GM19324 (cell line): ENCODE results near the gene TBX5.

Experiments used
- ATAC-seq: cut with Tn5 transposase; IDR thresholded peaks from one replicate; pipeline ENCODE4 v1.9.1; 2021; ENCODE audit warnings: mild to moderate bottlenecking, moderate library complexity; ENCODE audit not compliant: unreplicated experiment, low FRiP score

The TBX5 gene

GRCh38 chr12:114406984-114407841 is 1.3 kb upstream of the TBX5 start:
- no peak for ATAC-seq

GRCh38 chr12:114406316-114406983 is 506 bp upstream of the TBX5 start:
- ATAC-seq = no peak

DNA sequence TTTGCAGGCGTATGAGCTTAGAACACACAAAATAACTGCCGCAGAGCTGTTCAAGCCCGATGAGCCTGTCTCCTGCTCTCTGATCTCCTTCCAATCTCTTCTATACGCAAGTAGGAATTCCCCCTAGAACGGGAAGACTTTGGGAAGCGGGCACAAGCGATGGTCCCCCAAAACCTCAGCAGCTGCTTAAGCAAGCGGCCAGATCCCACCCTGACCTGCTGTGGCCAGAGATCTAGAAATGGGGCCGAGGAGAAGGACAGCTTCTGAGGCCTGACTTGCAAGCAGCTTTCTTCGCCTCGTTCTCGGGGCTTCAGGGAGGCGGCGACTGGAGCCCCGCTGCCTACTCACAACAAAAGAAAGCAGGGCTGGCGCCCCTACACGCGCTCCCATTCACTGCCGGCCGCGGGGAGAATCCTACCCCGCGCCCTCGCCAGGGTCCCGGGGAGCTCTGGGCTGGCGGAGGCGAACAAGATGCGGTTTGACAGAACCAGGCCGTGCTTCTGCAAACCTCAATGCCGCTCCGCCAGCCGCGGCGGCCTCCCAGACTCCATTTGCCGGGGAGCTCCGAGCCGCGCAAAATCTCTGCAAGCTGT is 922 bp downstream of the TBX5 start:
- ATAC-seq = no peak

GRCh38 chr12:114404083-114404925 is 1.6 kb downstream of the TBX5 start:
- no peak for ATAC-seq

- no peak for ATAC-seq
These were observed 2.3 kb downstream of the TBX5 start for GRCh38 chr12:114403690-114404066.

DNA sequence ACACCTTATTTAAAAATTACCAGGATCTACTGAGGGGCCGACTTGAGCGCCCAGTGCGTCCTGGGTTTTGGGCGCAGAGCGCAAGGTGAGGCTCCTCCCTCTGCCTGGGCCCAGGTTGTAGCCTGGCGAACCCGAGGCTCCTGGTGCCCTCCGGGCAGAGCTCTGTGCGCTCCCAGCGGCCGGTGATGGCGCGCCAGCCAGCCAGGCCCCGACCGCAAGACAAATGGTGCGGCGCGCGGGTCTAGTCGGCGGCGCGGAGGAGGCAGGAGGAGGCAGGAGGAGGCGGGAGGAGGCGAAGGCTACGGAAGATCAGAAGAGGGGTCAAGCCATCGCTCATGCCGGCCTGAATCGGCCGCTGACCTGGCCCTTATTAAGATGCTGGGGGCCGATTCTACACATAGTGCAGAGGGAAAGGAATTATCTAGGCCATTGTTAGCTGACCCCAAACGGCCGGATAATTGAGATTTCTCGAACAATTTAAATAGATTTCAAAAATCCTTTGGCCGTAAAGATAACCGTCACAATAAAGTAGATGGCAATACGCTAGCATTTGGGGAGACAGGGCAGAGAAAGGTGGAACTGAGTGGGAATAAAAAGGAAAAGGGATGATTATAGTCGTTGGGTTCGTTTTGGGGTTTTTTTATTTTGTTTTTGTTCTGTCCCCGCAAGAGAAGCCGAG is 2.8 kb downstream of the TBX5 start:
- ATAC-seq = no peak

GRCh38 chr12:114402084-114402717 is 3.7 kb downstream of the TBX5 start:
- ATAC-seq = no peak

DNA sequence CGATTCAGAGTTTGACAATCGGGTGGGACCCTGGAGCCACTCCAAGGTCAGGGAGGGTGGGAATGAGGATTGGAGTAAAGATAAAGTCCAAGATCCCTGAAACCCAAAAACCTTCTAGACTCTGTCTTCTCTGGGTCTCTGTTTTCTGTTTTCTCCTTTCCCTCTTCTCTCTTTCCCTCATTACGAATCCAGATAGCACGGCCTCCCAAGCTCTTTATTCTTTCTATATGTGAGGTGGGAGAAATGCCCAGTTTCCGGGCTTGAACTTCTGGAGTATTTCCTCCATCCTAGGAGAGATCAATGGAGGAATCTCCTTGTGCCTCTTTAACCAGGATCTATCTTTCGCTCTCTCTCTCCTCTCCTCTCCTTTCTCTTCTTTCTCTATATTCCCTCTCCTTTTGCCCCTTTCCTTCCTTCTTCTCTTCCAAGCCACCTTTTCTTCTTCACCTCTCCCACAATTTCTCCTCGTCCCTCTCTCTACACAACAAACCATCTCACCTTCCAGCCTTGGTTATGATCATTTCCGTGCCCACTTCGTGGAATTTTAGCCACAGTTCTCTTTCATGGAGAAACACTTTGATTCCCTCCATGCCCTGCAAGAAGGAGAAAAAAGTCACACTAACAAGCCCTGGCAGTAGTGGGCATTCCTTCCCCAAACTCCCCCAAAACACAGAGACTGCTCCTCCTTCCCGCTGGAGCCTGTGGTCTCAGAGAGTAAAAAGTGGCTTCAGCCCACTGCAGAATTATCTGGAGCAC is 4.4 kb downstream of the TBX5 start:
- no peak for ATAC-seq

GRCh38 chr12:114400925-114401324 is 5.0 kb downstream of the TBX5 start:
- ATAC-seq = no peak

- no peak for ATAC-seq
These were observed 5.6 kb downstream of the TBX5 start for GRCh38 chr12:114400361-114400811.

- no peak for ATAC-seq
These were observed 6.2 kb downstream of the TBX5 start for GRCh38 chr12:114399664-114400211.

GRCh38 chr12:114397978-114398881 is 7.7 kb downstream of the TBX5 start:
- ATAC-seq = no peak

- ATAC-seq = no peak
These were observed 8.8 kb downstream of the TBX5 start for GRCh38 chr12:114396869-114397719.

DNA sequence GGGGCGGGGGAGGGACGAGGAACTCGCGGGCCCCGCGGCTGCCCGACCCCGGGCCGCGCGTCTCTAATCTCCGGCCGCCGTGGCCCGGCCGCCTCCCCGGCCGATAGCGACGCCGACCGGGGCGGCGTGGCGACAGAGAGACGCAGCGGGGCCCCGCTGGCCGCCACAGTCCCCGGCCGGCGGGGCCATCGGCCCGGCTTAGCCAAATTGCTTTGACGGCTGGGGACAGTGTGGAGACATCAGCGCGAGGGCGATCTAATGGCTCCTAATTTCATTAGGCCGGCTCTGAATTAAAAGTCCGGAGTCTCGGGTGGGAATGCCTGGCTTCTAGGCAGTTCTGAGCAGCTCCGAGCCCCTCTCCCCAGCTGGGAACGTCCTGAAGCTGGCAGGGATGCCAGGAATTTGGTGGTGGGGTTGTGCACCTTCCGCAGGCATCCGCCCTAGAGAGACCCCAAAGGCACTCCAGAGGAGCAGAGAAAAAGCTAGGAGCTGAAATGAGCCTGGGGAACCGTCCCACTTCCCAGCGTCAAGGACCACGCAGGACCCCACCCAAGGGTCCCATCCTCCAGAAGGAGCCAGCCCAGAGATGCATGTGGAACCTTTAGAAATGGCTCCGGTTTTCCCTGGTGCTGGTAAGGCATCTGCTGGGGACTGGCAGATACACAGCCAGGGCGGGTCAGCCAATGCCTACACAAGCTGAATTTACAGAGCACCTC is 9.6 kb downstream of the TBX5 start:
- no peak for ATAC-seq

GRCh38 chr12:114395755-114396152 is 10.2 kb downstream of the TBX5 start:
- no peak for ATAC-seq

GRCh38 chr12:114395233-114395632 is 10.7 kb downstream of the TBX5 start:
- no peak for ATAC-seq
